Astrocyte (in vitro differentiated cells and primary cell): ENCODE data around the gene PDCD1.

ENCODE experiments used
- CTCF ChIP-seq: IDR thresholded peaks from 2 replicates; pipeline ENCODE4 v1.5.1; 2011; ENCODE audit warnings: low read depth, mild to moderate bottlenecking, inconsistent platforms, low read length, moderate library complexity; ENCODE audit not compliant: insufficient read depth
- EZH2 ChIP-seq: IDR thresholded peaks from 2 replicates; pipeline ENCODE4 v1.6.1; 2012; ENCODE audit warnings: mild to moderate bottlenecking, low read length, inconsistent platforms; ENCODE audit not compliant: insufficient read depth

- TF ChIP-seq CTCF (no peak), EZH2 (no peak)
Measured at GRCh38 chr2:241817126-241817820, 41.4 kb downstream of the PDCD1 start.
